GM12878 (cell line): ENCODE results near the gene TNNT1. TPM values are rescaled to one million over a fixed set of nuclear protein-coding genes. Genes with fewer than 3 reads are reported as not detected.
A peak's percentile ranks its signal among the peaks of the same experiment; 100 is the strongest.

Experiments used
- ATF3 ChIP-seq: IDR thresholded peaks from 2 replicates; pipeline ENCODE4 v1.6.1; 2011; ENCODE audit warnings: low read depth, mild to moderate bottlenecking, low read length, moderate library complexity, borderline replicate concordance; ENCODE audit errors: extremely low read depth
- BRCA1 ChIP-seq: IDR thresholded peaks from 2 replicates; pipeline ENCODE4 v1.6.1; 2011; ENCODE audit warnings: low read depth, low read length, improper control_type of control experiment
- CBFB ChIP-seq: IDR thresholded peaks from 2 replicates; pipeline ENCODE4 v1.6.1; 2016; ENCODE audit warnings: antibody characterized with exemption, low read depth
- CEBPB ChIP-seq, 2 experiments: fragments of 150-350 bp in 1 of 2; IDR thresholded peaks; 2 replicates each; pipeline ENCODE4 v1.6.1; 2012 to 2014; ENCODE audit warnings: low read depth in 2 of 2, low read length in 2 of 2, borderline replicate concordance in 1 of 2, inconsistent platforms in 1 of 2
- HDGF ChIP-seq: fragments of 450-650 bp; IDR thresholded peaks from 2 replicates; pipeline ENCODE4 v1.6.1; 2016; ENCODE audit warnings: antibody characterized with exemption
- MXI1 ChIP-seq: fragments of 150-350 bp; IDR thresholded peaks from 2 replicates; pipeline ENCODE4 v1.6.1; 2011; ENCODE audit warnings: low read depth, mild to moderate bottlenecking, inconsistent platforms, low read length, improper control_type of control experiment
- PBX3 ChIP-seq: IDR thresholded peaks from 2 replicates; pipeline ENCODE4 v1.6.1; 2011; ENCODE audit warnings: mild to moderate bottlenecking, low read depth, low read length, moderate library complexity; ENCODE audit not compliant: insufficient replicate concordance
- POLR2A ChIP-seq: IDR thresholded peaks from 2 replicates; pipeline ENCODE4 v1.6.1; 2011; ENCODE audit warnings: low read depth, mild to moderate bottlenecking, low read length
- RFX5 ChIP-seq: IDR thresholded peaks from 2 replicates; pipeline ENCODE4 v1.6.1; 2011; ENCODE audit warnings: low read depth, low read length, improper control_type of control experiment
- SMAD1 ChIP-seq: fragments of 450-650 bp; IDR thresholded peaks from 2 replicates; pipeline ENCODE4 v1.6.1; 2018; ENCODE audit warnings: mild to moderate bottlenecking, low read depth; ENCODE audit not compliant: partially characterized antibody
- SMARCA5 ChIP-seq: fragments of 450-650 bp; IDR thresholded peaks from 2 replicates; pipeline ENCODE4 v1.6.1; 2017; ENCODE audit warnings: mild to moderate bottlenecking
- SMC3 ChIP-seq: IDR thresholded peaks from 2 replicates; pipeline ENCODE4 v1.6.1; 2011; ENCODE audit warnings: low read length, improper control_type of control experiment, borderline replicate concordance
- SP1 ChIP-seq: IDR thresholded peaks from one replicate; pipeline ENCODE4 v1.6.1; 2011; ENCODE audit warnings: low read depth, low read length
- SPI1 ChIP-seq: IDR thresholded peaks from 2 replicates; pipeline ENCODE4 v1.6.1; 2011; ENCODE audit warnings: low read depth, mild to moderate bottlenecking, low read length, moderate library complexity, borderline replicate concordance; ENCODE audit not compliant: insufficient read depth
- SREBF1 ChIP-seq: IDR thresholded peaks from 2 replicates; pipeline ENCODE4 v1.6.1; 2012; ENCODE audit warnings: mild to moderate bottlenecking, low read length
- SUPT20H ChIP-seq: IDR thresholded peaks from 2 replicates; pipeline ENCODE4 v1.6.1; 2011; ENCODE audit warnings: low read depth, mild to moderate bottlenecking, low read length, moderate library complexity, borderline replicate concordance; ENCODE audit not compliant: control insufficient read depth
- USF1 ChIP-seq: IDR thresholded peaks from 2 replicates; pipeline ENCODE4 v1.6.1; 2011; ENCODE audit warnings: borderline replicate concordance, low read depth, mild to moderate bottlenecking, moderate library complexity, mixed read lengths, low read length; ENCODE audit not compliant: insufficient read depth; ENCODE audit errors: extremely low read length
- polyA plus RNA-seq, 11 experiments: library from polyadenylated mRNA; depleted of rRNA in 4 of 11; unstranded in 6 of 11; stranded (reverse) in 5 of 11; fragments of >200 nt; fragmentation: Nextera tagmentation in 4 of 11; fragmentation: Illumina TruSeq in 1 of 11; extraction: Ambion mirVana in 4 of 11; extraction: Trizol in 1 of 11; gene quantifications; 1 replicate in 1 of 11; 2 replicates in 10 of 11; pipeline versions ENCODE4 v1.2.1 to v1.2.3, GENCODE V29; 2011 to 2016; ENCODE audit warnings: inconsistent platforms in 2 of 11, missing spikeins in 2 of 11, low read depth in 1 of 11
- total RNA-seq, 4 experiments: library from RNA; depleted of rRNA in 3 of 4; stranded (reverse); fragments of >200 nt in 3 of 4; fragmentation: Illumina TruSeq in 1 of 4; extraction: Trizol in 1 of 4; gene quantifications; 2 replicates each; pipeline versions ENCODE4 v1.2.1 to v1.2.3, GENCODE V29; 2013 to 2021

TNNT1 gene
- total and polyA plus RNA-seq, 10 of the 15 experiments (the other 5 are each of a cell fraction or from before 2014, with no cell fraction given), result 0.26 to 0.62 (median 0.37) TPM; not detected in 7

GRCh38 chr19:55116859-55117662, 31.9 kb downstream of the TNNT1 start, which contains the start of gene PPP1R12C (continued):
- TF ChIP-seq SP1 (no peak), ATF3 (no peak), USF1 (no peak), CEBPB (IDR thresholded peaks at IDR 0.05; ENCODE audit: borderline replicate concordance in 1 of 2, low read depth in 2 of 2, low read length in 2 of 2) (no peak), SMAD1 (no peak), CBFB (no peak), MXI1 (no peak), RFX5 (no peak), POLR2A (peak; percentile 70; the same call in 1 of the 2 replicates), HDGF (no peak), BRCA1 (no peak), PBX3 (no peak), SPI1 (no peak), SMC3 (no peak), SREBF1 (no peak), SMARCA5 (0 out of 2 replicates have a peak, but pooled peaks have one; percentile 57), SUPT20H (no peak)
- TF ChIP-seq, all 136 proteins: peak for 4
